Naive thymus-derived CD4-positive, alpha-beta T cell (primary cell): ENCODE data around the gene NR2C2AP. TPM values are rescaled to one million over a fixed set of nuclear protein-coding genes. Genes with fewer than 3 reads are reported as not detected.

ENCODE experiments used
- ATAC-seq: fragments of 150-1000 bp; cut with Tn5 transposase; 2 replicates; pipeline ENCODE4 v1.10.0; 2021; ENCODE audit warnings: mild to moderate bottlenecking, moderate library complexity
- CTCF ChIA-PET: fragments of 350-600 bp; sonication (Branson Sonifier 250); formaldehyde crosslinking; loops from one replicate; lab custom pipeline; 2021; ENCODE audit warnings: antibody characterized with exemption; lab: Charles Lee
- POLR2A ChIA-PET: fragments of 350-600 bp; sonication (Branson Sonifier 250); formaldehyde crosslinking; loops from one replicate; lab custom pipeline; 2021; ENCODE audit warnings: antibody characterized with exemption, inconsistent platforms; lab: Charles Lee
- DNase-seq, 9 donors: peaks; one replicate each; pipeline versions ENCODE4 v3.0.0 to v3.0.0-alpha.2; 2020 to 2022; ENCODE audit warnings: mixed read lengths in 1 of 9
- H3K27ac ChIP-seq: one replicate; pipeline ENCODE4 v1.7.0; 2013; ENCODE audit warnings: mild to moderate bottlenecking, low read depth, low read length, moderate library complexity
- H3K27me3 ChIP-seq, 2 donors: one replicate each; pipeline ENCODE4 v1.7.0; 2013; ENCODE audit warnings: low read length in 2 of 2, mild to moderate bottlenecking in 2 of 2, moderate library complexity in 2 of 2; ENCODE audit not compliant: control insufficient read depth in 2 of 2, insufficient read depth in 2 of 2
- H3K36me3 ChIP-seq, 3 experiments: 1 replicate in 2 of 3; 2 replicates in 1 of 3; pipeline ENCODE4 v1.7.0; 2013; ENCODE audit warnings: low read length in 3 of 3, mild to moderate bottlenecking in 3 of 3, moderate library complexity in 1 of 3; ENCODE audit not compliant: insufficient read depth in 3 of 3, control insufficient read depth in 2 of 3
- H3K4me1 ChIP-seq, 2 donors: one replicate each; pipeline ENCODE4 v1.7.0; 2013; ENCODE audit warnings: low read length in 2 of 2, mild to moderate bottlenecking in 2 of 2, moderate library complexity in 1 of 2; ENCODE audit not compliant: control insufficient read depth in 2 of 2, insufficient read depth in 2 of 2
- H3K4me3 ChIP-seq: 2 replicates; pipeline ENCODE4 v1.7.0; 2013; ENCODE audit warnings: mild to moderate bottlenecking, low read length
- H3K9me3 ChIP-seq, 3 experiments: 1 replicate in 2 of 3; 2 replicates in 1 of 3; pipeline ENCODE4 v1.7.0; 2013; ENCODE audit warnings: low read length in 3 of 3; ENCODE audit not compliant: control insufficient read depth in 2 of 3
- H3K27ac Mint-ChIP-seq, 9 donors: one replicate each; pipeline ENCODE4 v1.8.0; 2020 to 2022; ENCODE audit warnings: mixed read lengths in 9 of 9, mild to moderate bottlenecking in 8 of 9, moderate library complexity in 5 of 9, inconsistent platforms in 2 of 9
- H3K27me3 Mint-ChIP-seq, 5 donors: one replicate each; pipeline ENCODE4 v1.8.0; 2021 to 2022; ENCODE audit warnings: mixed read lengths in 5 of 5, mild to moderate bottlenecking in 1 of 5
- H3K36me3 Mint-ChIP-seq, 5 donors: one replicate each; pipeline ENCODE4 v1.8.0; 2020 to 2022; ENCODE audit warnings: mixed read lengths in 5 of 5, mild to moderate bottlenecking in 3 of 5, inconsistent platforms in 1 of 5
- H3K4me1 Mint-ChIP-seq, 7 donors: one replicate each; pipeline ENCODE4 v1.8.0; 2020 to 2022; ENCODE audit warnings: mixed read lengths in 7 of 7, mild to moderate bottlenecking in 3 of 7, inconsistent platforms in 1 of 7
- H3K4me3 Mint-ChIP-seq, 10 donors: one replicate each; pipeline ENCODE4 v1.8.0; 2020 to 2022; ENCODE audit warnings: mild to moderate bottlenecking in 10 of 10, mixed read lengths in 10 of 10, moderate library complexity in 6 of 10, inconsistent platforms in 2 of 10
- H3K9me3 Mint-ChIP-seq, 11 donors: one replicate each; pipeline ENCODE4 v1.8.0; 2020 to 2022; ENCODE audit warnings: mixed read lengths in 11 of 11, mild to moderate bottlenecking in 4 of 11, inconsistent platforms in 1 of 11, moderate library complexity in 1 of 11
- intact Hi-C, 2 donors: fragments of 100-400 bp; cut with micrococcal nuclease; formaldehyde crosslinking; loops; one replicate each; pipeline ENCODE4 v1.15.1; 2023
- polyA plus RNA-seq, 2 donors: library from polyadenylated mRNA; unstranded; fragments of 300-500 nt; fragmentation: Illumina TruSeq; gene quantifications; one replicate each; pipeline ENCODE4 v1.2.3, GENCODE V29; 2021
- total RNA-seq, 6 experiments: library from RNA in 5 of 6; stranded (reverse) in 5 of 6; gene quantifications; 1 replicate in 5 of 6; 2 replicates in 1 of 6; pipeline ENCODE4 v1.2.3 and lab custom pipeline; 2021 to 2026

NR2C2AP gene
- total and polyA plus RNA-seq, 7 experiments from 2014 or later = 13.8 to 37.7 (median 28.7) TPM

- peaks cover 0 to 10% of the 10 kb centered on the region in 2 donors for H3K4me1 ChIP-seq
- intact Hi-C loops = loop anchor here in 1 of 2 donors (5.0 kb wide), 1 partner anchor 35 kb away; the partner anchor contains the start of gene TMEM161A
- no peaks in the 10 kb centered on the region for H3K9me3 ChIP-seq
- peaks cover 0 to 12% (median 0%) of the 10 kb centered on the region in 3 experiments for H3K36me3 ChIP-seq
- ChIA-PET CTCF (no interaction called here), POLR2A (interaction anchor here (0.5 kb wide), 1 partner anchor 1661 kb away, joined by 3 read pairs; no protein-coding TSS in a partner anchor)
- H3K27me3 Mint-ChIP-seq = peaks cover 0 to 5% (median 0%) of the 10 kb centered on the region in 5 donors
- H3K9me3 Mint-ChIP-seq = no peaks in the 10 kb centered on the region
- no peak overlapping the region for H3K27ac Mint-ChIP-seq
- peak overlapping the region in 1 of 10 donors; percentile 61 for H3K4me3 Mint-ChIP-seq
- ATAC-seq = no peak
- no peak overlapping the region for H3K27ac ChIP-seq
- no peaks in the 10 kb centered on the region for H3K27me3 ChIP-seq
- no peak for DNase-seq
- H3K4me1 Mint-ChIP-seq = peaks cover 14 to 20% (median 17%) of the 10 kb centered on the region in 7 donors
- H3K36me3 Mint-ChIP-seq = peaks cover 0 to 4% (median 0%) of the 10 kb centered on the region in 5 donors
- no peak overlapping the region for H3K4me3 ChIP-seq
Measured at GRCh38 chr19:19171821-19172532, 31.2 kb downstream of the NR2C2AP start.

GRCh38 chr19:19170873-19171672 is 32.1 kb downstream of the NR2C2AP start:
- CTCF ChIA-PET = no interaction called here
- POLR2A ChIA-PET = no interaction called here
- H3K4me3 Mint-ChIP-seq = peak overlapping the region in 6 of 10 donors; percentile 35 to 84 (median 76)

DNA sequence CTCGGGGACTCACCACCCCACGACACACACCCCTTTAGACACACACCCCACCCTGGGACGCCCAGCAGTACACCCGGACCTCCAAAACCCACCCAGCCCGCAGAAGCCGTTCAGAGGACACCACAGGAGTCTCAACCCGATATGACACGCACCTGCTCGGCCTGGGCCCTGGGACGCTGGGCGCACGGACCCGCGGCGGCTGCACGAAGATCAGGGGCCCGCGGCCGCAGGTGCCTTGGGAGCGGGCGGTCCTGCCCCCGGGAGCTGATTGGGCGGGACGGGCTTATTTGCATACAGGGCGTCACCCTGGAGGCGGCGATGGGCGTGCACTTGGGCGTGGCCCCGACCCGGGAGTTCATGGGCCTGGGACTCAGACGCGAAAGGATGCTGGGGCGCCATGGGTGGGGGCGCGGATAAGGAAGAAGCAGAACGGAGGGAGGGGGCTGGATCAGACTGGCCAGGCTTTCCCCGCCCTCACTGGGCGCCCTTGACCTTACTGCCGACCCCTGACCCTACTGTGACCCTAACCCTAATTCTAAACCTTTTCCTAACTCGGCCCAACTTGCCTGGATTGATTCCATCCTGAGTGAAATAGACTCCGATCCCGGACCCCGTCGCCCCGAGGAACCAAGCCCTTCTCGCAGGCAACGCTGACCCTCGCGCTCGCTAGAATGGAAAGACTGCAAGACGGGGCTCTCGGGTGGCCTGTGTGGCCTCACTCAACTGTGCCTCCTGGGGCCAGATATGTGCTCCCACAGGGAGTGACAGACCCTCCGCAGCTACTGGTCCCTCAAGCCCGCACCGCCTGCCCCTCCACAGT is 33.0 kb downstream of the NR2C2AP start, which contains the start of gene MEF2B:
Gene MEF2B (minus strand): TSS at position 211 of the 820 bp plus-strand sequence. CDS start 19,528 bp downstream, outside the sequence.
- Mint-ChIP-seq H3K4me3 (peak within 1 kb of the TSS; percentile 2 to 84 (median 71)), H3K36me3 (no peaks in the 10 kb centered on the region), H3K9me3 (no peaks in the 10 kb centered on the region), H3K4me1 (peaks cover 14 to 20% (median 17%) of the 10 kb centered on the region in 7 donors), H3K27me3 (peaks cover 0 to 5% (median 0%) of the 10 kb centered on the region in 5 donors), H3K27ac (peak within 1 kb of the TSS in 8 of 9 donors; percentile 25 to 70 (median 51))
- Histone ChIP-seq H3K27ac (no peak within 1 kb of the TSS), H3K4me1 (peaks cover 0 to 10% of the 10 kb centered on the region in 2 donors), H3K4me3 (peak within 1 kb of the TSS; percentile 32), H3K9me3 (no peaks in the 10 kb centered on the region), H3K27me3 (no peaks in the 10 kb centered on the region), H3K36me3 (peaks cover 0 to 3% (median 0%) of the 10 kb centered on the region in 3 experiments)
- peak; percentile 98 for ATAC-seq
- DNase-seq = peak; percentile 45 to 84 (median 77)
- POLR2A ChIA-PET = no interaction called here
- intact Hi-C loops = loop anchor here in 1 of 2 donors (5.0 kb wide), 1 partner anchor 33 kb away; the partner anchor contains the start of gene TMEM161A
- CTCF ChIA-PET = interaction anchor here (0.6 kb wide), 1 partner anchor 18 kb away, joined by 3 read pairs; no protein-coding TSS in a partner anchor

More at GRCh38 chr19:19170873-19171672, 32.1 kb downstream of the NR2C2AP start:
- Mint-ChIP-seq H3K9me3 (no peaks in the 10 kb centered on the region), H3K4me1 (peaks cover 14 to 20% (median 17%) of the 10 kb centered on the region in 7 donors), H3K36me3 (no peaks in the 10 kb centered on the region), H3K27me3 (peaks cover 0 to 5% (median 0%) of the 10 kb centered on the region in 5 donors), H3K27ac (peak overlapping the region in 5 of 9 donors; percentile 37 to 69 (median 58))
- Histone ChIP-seq H3K4me1 (peaks cover 0 to 10% of the 10 kb centered on the region in 2 donors), H3K9me3 (no peaks in the 10 kb centered on the region), H3K27me3 (no peaks in the 10 kb centered on the region), H3K36me3 (peaks cover 0 to 3% (median 0%) of the 10 kb centered on the region in 3 experiments), H3K4me3 (no peak overlapping the region), H3K27ac (no peak overlapping the region)
- DNase-seq (no peak), ATAC-seq (no peak)
- intact Hi-C loops = loop anchor here in 1 of 2 donors (5.0 kb wide), 1 partner anchor 34 kb away; the partner anchor contains the start of gene TMEM161A

GRCh38 chr19:19169236-19170052 is 33.8 kb downstream of the NR2C2AP start:
- Mint-ChIP-seq H3K36me3 (peaks cover 0 to 3% (median 0%) of the 10 kb centered on the region in 5 donors), H3K4me3 (peak overlapping the region; percentile 2 to 84 (median 71)), H3K4me1 (peaks cover 14 to 20% (median 18%) of the 10 kb centered on the region in 7 donors), H3K27ac (peak overlapping the region in 4 of 9 donors; percentile 25 to 70 (median 49)), H3K9me3 (peaks cover 0 to 1% (median 0%) of the 10 kb centered on the region in 11 donors), H3K27me3 (peaks cover 0 to 5% (median 0%) of the 10 kb centered on the region in 5 donors)
- Histone ChIP-seq H3K4me3 (peak overlapping the region; percentile 32), H3K27ac (no peak overlapping the region), H3K4me1 (peaks cover 0 to 10% of the 10 kb centered on the region in 2 donors), H3K27me3 (no peaks in the 10 kb centered on the region), H3K36me3 (peaks cover 0 to 3% (median 0%) of the 10 kb centered on the region in 3 experiments), H3K9me3 (no peaks in the 10 kb centered on the region)
- intact Hi-C loops = loop anchor here in 1 of 2 donors (5.0 kb wide), 1 partner anchor 32 kb away; the partner anchor contains the start of gene TMEM161A
- DNase-seq (no peak), ATAC-seq (no peak)
- CTCF ChIA-PET = interaction anchor here (0.5 to 0.6 kb wide), 2 partner anchors 121 to 233 kb away, joined by 3 read pairs; no protein-coding TSS in a partner anchor
- POLR2A ChIA-PET = interaction anchor here (2.3 kb wide), 1 partner anchor 22 kb away, joined by 5 read pairs; the partner anchor contains the start of genes BORCS8 and RFXANK

- Mint-ChIP-seq H3K4me1 (peaks cover 14 to 20% (median 18%) of the 10 kb centered on the region in 7 donors), H3K27ac (no peak overlapping the region), H3K36me3 (peaks cover 0 to 3% (median 0%) of the 10 kb centered on the region in 5 donors), H3K27me3 (peaks cover 0 to 5% (median 0%) of the 10 kb centered on the region in 5 donors), H3K4me3 (no peak overlapping the region), H3K9me3 (peaks cover 0 to 1% (median 0%) of the 10 kb centered on the region in 11 donors)
- intact Hi-C loops = no loop called here
- Histone ChIP-seq H3K27me3 (no peaks in the 10 kb centered on the region), H3K27ac (no peak overlapping the region), H3K9me3 (no peaks in the 10 kb centered on the region), H3K4me3 (no peak overlapping the region), H3K4me1 (peaks cover 0 to 10% of the 10 kb centered on the region in 2 donors), H3K36me3 (peaks cover 0 to 3% (median 0%) of the 10 kb centered on the region in 3 experiments)
- CTCF ChIA-PET = interaction anchor here (1.0 kb wide), 1 partner anchor 10 kb away, joined by 3 read pairs; no protein-coding TSS in a partner anchor
- DNase-seq = no peak
- POLR2A ChIA-PET = interaction anchor here (2.3 kb wide), 1 partner anchor 24 kb away, joined by 5 read pairs; the partner anchor contains the start of genes BORCS8 and RFXANK
- no peak for ATAC-seq
Measured at GRCh38 chr19:19167612-19168011, 35.6 kb downstream of the NR2C2AP start.
